Vagina (tissue), 2 donors: ENCODE data around the gene SERGEF.

Experiments
- POLR2A ChIP-seq, 2 donors: fragments of 450-650 bp; IDR thresholded peaks; one replicate each; pipeline ENCODE4 v1.6.1; 2017; ENCODE audit warnings: antibody characterized with exemption in 2 of 2, mild to moderate bottlenecking in 2 of 2, moderate library complexity in 2 of 2
- POLR2AphosphoS5 ChIP-seq, 2 donors: sonication (generic); formaldehyde crosslinking; IDR thresholded peaks; one replicate each; pipeline ENCODE4 v1.9.0; 2017; ENCODE audit warnings: antibody characterized with exemption in 2 of 2, mild to moderate bottlenecking in 2 of 2, low read depth in 1 of 2; ENCODE audit not compliant: insufficient read depth in 1 of 2
- TF ChIP-seq, protein P1 (sequence below), 3 experiments: fragments of 450-650 bp in 2 of 3; fragments of 200-600 bp in 1 of 3; sonication (generic) in 1 of 3; IDR thresholded peaks; one replicate each; pipeline ENCODE4 v1.5.1; 2017 to 2019; ENCODE audit warnings: antibody characterized with exemption in 3 of 3, mild to moderate bottlenecking in 2 of 3, moderate library complexity in 2 of 3

DNA sequence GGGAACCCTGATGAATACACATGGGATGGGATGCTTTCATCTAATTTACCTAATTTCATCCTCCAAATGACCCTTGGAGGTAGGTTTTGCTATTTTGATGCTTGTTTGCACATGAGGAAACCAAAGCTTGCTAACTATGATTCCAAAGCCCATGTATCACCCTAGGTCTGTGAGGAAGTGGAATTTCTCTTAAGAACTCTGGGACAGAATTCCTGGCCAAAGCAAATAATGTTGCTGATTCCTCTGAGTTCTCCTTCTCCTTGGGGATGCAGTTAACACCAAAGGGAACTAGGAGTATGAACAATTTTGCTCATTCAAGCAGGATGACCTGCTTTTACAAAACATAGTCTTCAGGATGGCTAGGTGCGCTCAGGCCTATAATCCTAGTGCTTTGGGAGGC lies 198.3 kb downstream of the SERGEF start:
- no peak for TF ChIP-seq POLR2A (IDR thresholded peaks at IDR 0.05)
- TF ChIP-seq, protein P1, sequence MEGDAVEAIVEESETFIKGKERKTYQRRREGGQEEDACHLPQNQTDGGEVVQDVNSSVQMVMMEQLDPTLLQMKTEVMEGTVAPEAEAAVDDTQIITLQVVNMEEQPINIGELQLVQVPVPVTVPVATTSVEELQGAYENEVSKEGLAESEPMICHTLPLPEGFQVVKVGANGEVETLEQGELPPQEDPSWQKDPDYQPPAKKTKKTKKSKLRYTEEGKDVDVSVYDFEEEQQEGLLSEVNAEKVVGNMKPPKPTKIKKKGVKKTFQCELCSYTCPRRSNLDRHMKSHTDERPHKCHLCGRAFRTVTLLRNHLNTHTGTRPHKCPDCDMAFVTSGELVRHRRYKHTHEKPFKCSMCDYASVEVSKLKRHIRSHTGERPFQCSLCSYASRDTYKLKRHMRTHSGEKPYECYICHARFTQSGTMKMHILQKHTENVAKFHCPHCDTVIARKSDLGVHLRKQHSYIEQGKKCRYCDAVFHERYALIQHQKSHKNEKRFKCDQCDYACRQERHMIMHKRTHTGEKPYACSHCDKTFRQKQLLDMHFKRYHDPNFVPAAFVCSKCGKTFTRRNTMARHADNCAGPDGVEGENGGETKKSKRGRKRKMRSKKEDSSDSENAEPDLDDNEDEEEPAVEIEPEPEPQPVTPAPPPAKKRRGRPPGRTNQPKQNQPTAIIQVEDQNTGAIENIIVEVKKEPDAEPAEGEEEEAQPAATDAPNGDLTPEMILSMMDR (IDR thresholded peaks at IDR 0.05): no peak
- TF ChIP-seq POLR2AphosphoS5 (IDR thresholded peaks at IDR 0.05; ENCODE audit: insufficient read depth in 1 of 2, low read depth in 1 of 2): no peak
